ENCODE results near the gene CFAP92. TPM values are rescaled to one million over a fixed set of nuclear protein-coding genes. Genes with fewer than 3 reads are reported as not detected.

Gene CFAP92
- total RNA-seq, 1 donor from 2014 or later: not detected

- no peak for DNase-seq (ENCODE audit: low spot score)
- Mint-ChIP-seq H3K27ac (ENCODE audit: unreplicated experiment) (no peak overlapping the region), H3K36me3 (ENCODE audit: low read depth) (peaks cover 43% of the 10 kb centered on the region), H3K27me3 (ENCODE audit: low read depth) (no peaks in the 10 kb centered on the region), H3K9me3 (ENCODE audit: low read depth) (no peaks in the 10 kb centered on the region), H3K4me3 (ENCODE audit: unreplicated experiment) (no peak overlapping the region), H3K4me1 (ENCODE audit: low read depth) (no peaks in the 10 kb centered on the region)
- TF ChIP-seq CTCF (IDR thresholded peaks at IDR 0.05): no peak
These were observed 82.0 kb downstream of the CFAP92 start for GRCh38 chr3:128911911-128912310.

GRCh38 chr3:128910006-128910405, 83.9 kb downstream of the CFAP92 start:
- Mint-ChIP-seq H3K36me3 (ENCODE audit: low read depth) (peaks cover 41% of the 10 kb centered on the region), H3K27ac (ENCODE audit: unreplicated experiment) (no peak overlapping the region), H3K27me3 (ENCODE audit: low read depth) (no peaks in the 10 kb centered on the region), H3K4me3 (ENCODE audit: unreplicated experiment) (no peak overlapping the region), H3K9me3 (ENCODE audit: low read depth) (no peaks in the 10 kb centered on the region), H3K4me1 (ENCODE audit: low read depth) (no peaks in the 10 kb centered on the region)
- no peak for DNase-seq (ENCODE audit: low spot score)
- no peak for TF ChIP-seq CTCF (IDR thresholded peaks at IDR 0.05)

GRCh38 chr3:128908951-128909350, 84.9 kb downstream of the CFAP92 start:
- no peaks in the 10 kb centered on the region for H3K27me3 Mint-ChIP-seq (ENCODE audit: low read depth)
- no peak overlapping the region for H3K27ac Mint-ChIP-seq (ENCODE audit: unreplicated experiment)
- TF ChIP-seq CTCF (IDR thresholded peaks at IDR 0.05): no peak
- H3K36me3 Mint-ChIP-seq (ENCODE audit: low read depth): peaks cover 40% of the 10 kb centered on the region
- no peak for DNase-seq (ENCODE audit: low spot score)
- H3K4me1 Mint-ChIP-seq (ENCODE audit: low read depth): no peaks in the 10 kb centered on the region
- H3K9me3 Mint-ChIP-seq (ENCODE audit: low read depth): no peaks in the 10 kb centered on the region
- no peak overlapping the region for H3K4me3 Mint-ChIP-seq (ENCODE audit: unreplicated experiment)

- TF ChIP-seq CTCF (IDR thresholded peaks at IDR 0.05): no peak
- peaks cover 36% of the 10 kb centered on the region for H3K36me3 Mint-ChIP-seq (ENCODE audit: low read depth)
- no peak for DNase-seq (ENCODE audit: low spot score)
- H3K27ac Mint-ChIP-seq (ENCODE audit: unreplicated experiment): no peak overlapping the region
- no peaks in the 10 kb centered on the region for H3K27me3 Mint-ChIP-seq (ENCODE audit: low read depth)
- no peak overlapping the region for H3K4me3 Mint-ChIP-seq (ENCODE audit: unreplicated experiment)
- no peaks in the 10 kb centered on the region for H3K4me1 Mint-ChIP-seq (ENCODE audit: low read depth)
- H3K9me3 Mint-ChIP-seq (ENCODE audit: low read depth): no peaks in the 10 kb centered on the region
These were observed 86.0 kb downstream of the CFAP92 start for GRCh38 chr3:128907706-128908445.

GRCh38 chr3:128906804-128907525, 86.9 kb downstream of the CFAP92 start:
- Mint-ChIP-seq H3K27ac (ENCODE audit: unreplicated experiment) (no peak overlapping the region), H3K4me3 (ENCODE audit: unreplicated experiment) (no peak overlapping the region), H3K27me3 (ENCODE audit: low read depth) (no peaks in the 10 kb centered on the region), H3K4me1 (ENCODE audit: low read depth) (no peaks in the 10 kb centered on the region), H3K36me3 (ENCODE audit: low read depth) (peaks cover 27% of the 10 kb centered on the region), H3K9me3 (ENCODE audit: low read depth) (no peaks in the 10 kb centered on the region)
- no peak for TF ChIP-seq CTCF (IDR thresholded peaks at IDR 0.05)
- no peak for DNase-seq (ENCODE audit: low spot score)

All from chondrocyte (in vitro differentiated cells).